ENCODE results near the gene EIF4A3. TPM values are rescaled to one million over a fixed set of nuclear protein-coding genes. Genes with fewer than 3 reads are reported as not detected.

Gene EIF4A3
- total RNA-seq, 1 donor, result 84.6 TPM

DNA sequence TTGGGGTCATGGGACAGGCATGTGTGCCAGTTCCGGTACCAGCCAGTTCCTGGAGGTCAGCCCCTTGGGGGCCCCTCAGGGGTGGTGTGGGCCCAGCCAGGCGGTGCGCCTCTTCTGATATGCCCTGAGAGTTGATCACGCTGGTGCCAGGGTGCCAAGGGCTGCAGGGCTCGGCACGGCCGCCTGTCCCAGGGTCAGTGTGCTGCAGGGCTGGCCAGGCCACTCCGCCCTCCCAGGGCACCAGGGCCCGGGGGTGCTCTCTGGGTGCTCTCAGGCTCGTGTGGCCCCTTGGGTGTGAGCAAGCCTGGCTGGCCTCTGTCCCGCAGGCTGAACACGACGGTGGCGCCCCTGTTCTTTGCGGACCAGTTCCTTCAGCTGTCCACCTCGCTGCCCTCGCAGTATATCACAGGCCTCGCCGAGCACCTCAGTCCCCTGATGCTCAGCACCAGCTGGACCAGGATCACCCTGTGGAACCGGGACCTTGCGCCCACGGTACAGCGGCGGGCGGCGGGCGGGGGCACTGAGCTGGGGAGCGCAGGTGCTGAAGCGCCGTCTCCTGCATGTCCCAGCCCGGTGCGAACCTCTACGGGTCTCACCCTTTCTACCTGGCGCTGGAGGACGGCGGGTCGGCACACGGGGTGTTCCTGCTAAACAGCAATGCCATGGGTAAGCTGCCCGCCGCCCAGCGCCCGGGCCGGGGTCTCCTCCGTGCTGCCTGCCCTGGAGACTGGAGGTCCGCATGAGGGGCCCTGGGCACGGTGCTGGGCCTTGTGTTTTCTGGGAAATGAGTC, 39.5 kb downstream of the EIF4A3 start:
- DNase-seq (ENCODE audit: low read depth), result no peak
- TF ChIP-seq, protein P1, sequence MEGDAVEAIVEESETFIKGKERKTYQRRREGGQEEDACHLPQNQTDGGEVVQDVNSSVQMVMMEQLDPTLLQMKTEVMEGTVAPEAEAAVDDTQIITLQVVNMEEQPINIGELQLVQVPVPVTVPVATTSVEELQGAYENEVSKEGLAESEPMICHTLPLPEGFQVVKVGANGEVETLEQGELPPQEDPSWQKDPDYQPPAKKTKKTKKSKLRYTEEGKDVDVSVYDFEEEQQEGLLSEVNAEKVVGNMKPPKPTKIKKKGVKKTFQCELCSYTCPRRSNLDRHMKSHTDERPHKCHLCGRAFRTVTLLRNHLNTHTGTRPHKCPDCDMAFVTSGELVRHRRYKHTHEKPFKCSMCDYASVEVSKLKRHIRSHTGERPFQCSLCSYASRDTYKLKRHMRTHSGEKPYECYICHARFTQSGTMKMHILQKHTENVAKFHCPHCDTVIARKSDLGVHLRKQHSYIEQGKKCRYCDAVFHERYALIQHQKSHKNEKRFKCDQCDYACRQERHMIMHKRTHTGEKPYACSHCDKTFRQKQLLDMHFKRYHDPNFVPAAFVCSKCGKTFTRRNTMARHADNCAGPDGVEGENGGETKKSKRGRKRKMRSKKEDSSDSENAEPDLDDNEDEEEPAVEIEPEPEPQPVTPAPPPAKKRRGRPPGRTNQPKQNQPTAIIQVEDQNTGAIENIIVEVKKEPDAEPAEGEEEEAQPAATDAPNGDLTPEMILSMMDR (IDR thresholded peaks at IDR 0.05; ENCODE audit: insufficient read depth, low read depth, low read length), result no peak
- H3K4me3 ChIP-seq (ENCODE audit: low read depth, low read length), result no peak overlapping the region

DNA sequence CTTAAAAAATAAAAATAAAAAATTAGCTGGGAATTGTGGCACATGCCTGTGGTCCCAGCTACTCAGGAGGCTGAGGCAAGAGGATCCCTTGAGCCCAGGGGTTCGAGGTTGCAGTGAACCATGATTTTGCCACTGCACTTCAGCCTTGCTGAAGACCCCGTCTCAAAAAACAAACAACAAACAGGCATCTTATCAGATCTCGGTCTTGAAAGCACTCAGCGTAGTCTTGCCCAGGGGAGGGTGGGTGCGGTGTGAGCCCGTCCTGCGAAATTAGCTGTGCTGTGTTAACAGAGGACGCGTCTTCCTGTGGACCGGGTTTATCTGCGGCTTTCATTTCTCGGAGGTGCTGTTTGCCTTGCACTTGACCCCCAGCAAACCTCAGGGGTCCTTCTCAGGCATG, 40.2 kb downstream of the EIF4A3 start:
- no peak overlapping the region for H3K4me3 ChIP-seq (ENCODE audit: low read depth, low read length)
- TF ChIP-seq, protein P1 (IDR thresholded peaks at IDR 0.05; ENCODE audit: insufficient read depth, low read depth, low read length), result no peak
- no peak for DNase-seq (ENCODE audit: low read depth)

GRCh38 chr17:80106176-80106575, 40.8 kb downstream of the EIF4A3 start:
- H3K4me3 ChIP-seq (ENCODE audit: low read depth, low read length), result no peak overlapping the region
- no peak for DNase-seq (ENCODE audit: low read depth)
- TF ChIP-seq, protein P1 (IDR thresholded peaks at IDR 0.05; ENCODE audit: insufficient read depth, low read depth, low read length), result no peak

DNA sequence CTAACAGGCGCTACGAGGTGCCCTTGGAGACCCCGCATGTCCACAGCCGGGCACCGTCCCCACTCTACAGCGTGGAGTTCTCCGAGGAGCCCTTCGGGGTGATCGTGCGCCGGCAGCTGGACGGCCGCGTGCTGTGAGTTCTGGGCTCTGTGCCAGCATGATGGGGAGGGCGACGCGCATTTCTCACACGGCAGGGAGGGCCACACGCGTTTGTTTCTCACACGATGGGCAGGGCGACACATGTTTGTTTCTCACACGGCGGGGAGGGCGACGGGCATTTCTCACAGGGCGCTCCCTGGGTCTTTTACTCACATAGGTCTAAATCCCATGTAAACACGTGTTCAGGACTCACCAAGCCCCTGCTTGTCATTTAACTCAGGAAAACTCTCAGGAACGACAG, 41.2 kb downstream of the EIF4A3 start:
- TF ChIP-seq, protein P1 (IDR thresholded peaks at IDR 0.05; ENCODE audit: insufficient read depth, low read depth, low read length), result no peak
- peak; percentile 33 for DNase-seq (ENCODE audit: low read depth)
- no peak overlapping the region for H3K4me3 ChIP-seq (ENCODE audit: low read depth, low read length)

- DNase-seq (ENCODE audit: low read depth), result no peak
- TF ChIP-seq, protein P1 (IDR thresholded peaks at IDR 0.05; ENCODE audit: insufficient read depth, low read depth, low read length), result no peak
- no peak overlapping the region for H3K4me3 ChIP-seq (ENCODE audit: low read depth, low read length)
Measured at GRCh38 chr17:80104956-80105375, 42.0 kb downstream of the EIF4A3 start.

- H3K4me3 ChIP-seq (ENCODE audit: low read depth, low read length), result no peak overlapping the region
- peak; percentile 34 for DNase-seq (ENCODE audit: low read depth)
- TF ChIP-seq, protein P1 (IDR thresholded peaks at IDR 0.05; ENCODE audit: insufficient read depth, low read depth, low read length), result no peak
Measured at GRCh38 chr17:80104321-80104955, 42.5 kb downstream of the EIF4A3 start.

Measured in fibroblast of villous mesenchyme (primary cell).